GM12801 (cell line): ENCODE measurements around the gene PNKD.

Experiments
- TF ChIP-seq, protein P1 (sequence below): IDR thresholded peaks from one replicate; pipeline ENCODE4 v1.5.1; 2011; ENCODE audit warnings: control low read depth; ENCODE audit not compliant: insufficient read length; ENCODE audit errors: extremely low read depth

PNKD gene

DNA sequence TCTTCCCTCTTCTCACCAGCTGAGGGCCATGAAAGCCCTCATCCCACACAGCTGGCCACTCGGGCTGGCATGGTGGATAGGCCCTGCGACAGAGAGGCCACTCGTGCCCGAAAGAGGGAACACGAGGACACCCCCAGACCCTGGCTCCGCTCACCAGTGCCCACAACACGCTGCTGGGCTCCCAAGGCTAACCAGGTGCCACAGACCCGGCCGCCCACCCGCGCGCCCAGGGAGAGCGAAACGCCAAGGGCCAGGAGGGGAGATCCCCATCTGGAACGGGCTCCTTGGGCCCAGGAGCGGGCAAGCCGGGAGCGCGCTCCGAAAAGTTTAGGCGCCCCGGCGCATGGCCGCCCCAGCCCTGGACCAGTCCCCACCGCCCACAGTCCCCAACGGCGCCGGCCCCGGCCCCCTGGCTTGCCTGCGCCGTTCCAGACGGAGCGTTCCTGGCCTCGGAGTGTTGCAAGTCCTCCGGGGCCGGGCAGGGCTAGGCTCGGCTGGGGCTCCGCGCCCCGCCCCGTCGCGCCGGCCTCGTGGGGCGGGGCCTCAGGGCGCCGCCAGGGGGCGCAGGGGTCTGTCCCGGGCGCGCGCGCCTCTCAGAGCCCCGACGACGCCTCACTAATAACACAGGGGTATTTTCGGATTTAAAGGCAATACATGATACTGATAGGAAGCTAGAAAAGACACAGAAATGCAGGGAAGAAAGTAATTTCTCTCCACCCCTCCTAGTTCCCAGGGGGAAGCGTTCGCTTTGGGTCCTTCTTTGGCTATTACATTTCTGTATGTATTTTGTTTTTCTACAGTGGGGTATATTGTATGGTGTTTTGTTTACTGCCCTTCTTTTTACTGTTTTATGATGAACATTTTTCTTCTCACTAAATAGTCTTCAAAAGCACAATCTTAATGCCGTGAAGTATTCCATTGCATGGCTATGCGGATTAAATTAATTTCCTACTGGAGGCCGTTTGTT lies 22.0 kb downstream of the PNKD start, which contains the start of gene TMBIM1:
TMBIM1 (minus strand) TSS at position 456 of the 967 bp plus-strand sequence. CDS start 10,362 bp downstream, outside the sequence.
- TF ChIP-seq, protein P1, sequence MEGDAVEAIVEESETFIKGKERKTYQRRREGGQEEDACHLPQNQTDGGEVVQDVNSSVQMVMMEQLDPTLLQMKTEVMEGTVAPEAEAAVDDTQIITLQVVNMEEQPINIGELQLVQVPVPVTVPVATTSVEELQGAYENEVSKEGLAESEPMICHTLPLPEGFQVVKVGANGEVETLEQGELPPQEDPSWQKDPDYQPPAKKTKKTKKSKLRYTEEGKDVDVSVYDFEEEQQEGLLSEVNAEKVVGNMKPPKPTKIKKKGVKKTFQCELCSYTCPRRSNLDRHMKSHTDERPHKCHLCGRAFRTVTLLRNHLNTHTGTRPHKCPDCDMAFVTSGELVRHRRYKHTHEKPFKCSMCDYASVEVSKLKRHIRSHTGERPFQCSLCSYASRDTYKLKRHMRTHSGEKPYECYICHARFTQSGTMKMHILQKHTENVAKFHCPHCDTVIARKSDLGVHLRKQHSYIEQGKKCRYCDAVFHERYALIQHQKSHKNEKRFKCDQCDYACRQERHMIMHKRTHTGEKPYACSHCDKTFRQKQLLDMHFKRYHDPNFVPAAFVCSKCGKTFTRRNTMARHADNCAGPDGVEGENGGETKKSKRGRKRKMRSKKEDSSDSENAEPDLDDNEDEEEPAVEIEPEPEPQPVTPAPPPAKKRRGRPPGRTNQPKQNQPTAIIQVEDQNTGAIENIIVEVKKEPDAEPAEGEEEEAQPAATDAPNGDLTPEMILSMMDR, result no peak

DNA sequence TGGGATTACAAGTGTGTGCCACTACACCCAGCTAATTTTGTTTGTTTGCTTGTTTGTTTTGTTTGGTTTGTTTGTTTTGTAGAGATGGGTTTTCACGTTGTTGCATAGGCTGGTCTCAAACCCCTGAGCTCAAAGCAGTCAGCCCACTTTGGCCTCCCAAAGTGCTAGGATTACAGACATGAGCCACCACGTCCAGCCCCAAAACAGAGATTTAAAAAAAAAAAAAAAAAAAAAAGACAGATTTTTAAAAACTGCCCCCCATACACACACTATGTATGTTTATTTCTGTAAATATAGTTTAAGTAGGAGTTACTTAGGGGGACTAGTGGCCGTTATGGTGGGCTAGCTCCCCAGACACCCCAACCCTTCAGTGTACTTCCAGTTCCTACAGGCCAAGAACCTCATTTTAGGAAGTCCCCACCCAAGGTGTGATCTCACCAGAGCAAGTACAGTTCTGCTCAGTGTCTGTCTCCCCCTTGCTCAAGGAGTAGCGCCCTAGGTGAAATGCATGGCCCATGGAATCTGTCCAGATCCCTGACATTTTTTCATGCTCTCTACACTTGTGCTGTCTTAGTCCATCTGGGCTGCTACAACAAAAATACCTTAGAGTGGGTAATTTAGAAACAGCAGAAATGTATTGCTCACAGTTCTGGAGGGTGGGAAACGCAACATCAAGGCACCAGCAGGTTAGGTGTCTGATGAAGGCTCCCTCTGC lies 23.6 kb downstream of the PNKD start:
- TF ChIP-seq, protein P1, result no peak

DNA sequence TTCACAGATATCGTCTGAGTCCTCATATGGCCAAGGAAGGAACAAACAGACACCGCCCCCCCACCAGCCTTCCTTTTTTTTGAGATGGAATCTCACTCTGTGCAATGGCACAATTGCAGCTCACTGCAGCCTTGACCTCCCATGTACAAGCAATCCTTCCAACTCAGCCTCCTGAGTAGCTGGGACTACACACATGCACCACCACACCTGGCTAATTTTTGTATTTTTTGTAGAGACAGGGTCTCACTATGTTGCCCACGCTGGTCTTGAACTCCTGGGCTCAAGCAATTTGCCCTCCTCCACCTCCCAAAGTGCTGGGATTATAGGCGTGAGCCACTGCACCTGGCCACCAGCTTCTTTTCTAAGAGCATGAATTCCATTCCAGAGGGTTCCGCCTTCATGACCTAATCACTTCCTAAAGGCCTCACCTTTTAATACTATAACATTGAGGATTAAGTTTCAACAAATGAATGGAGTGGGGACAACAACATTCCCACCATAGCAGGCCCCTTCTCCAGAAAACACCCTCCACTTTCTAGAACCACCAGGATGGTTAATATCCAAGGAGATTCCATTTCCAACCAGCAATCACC lies 24.2 kb downstream of the PNKD start:
- TF ChIP-seq, protein P1, result no peak

DNA sequence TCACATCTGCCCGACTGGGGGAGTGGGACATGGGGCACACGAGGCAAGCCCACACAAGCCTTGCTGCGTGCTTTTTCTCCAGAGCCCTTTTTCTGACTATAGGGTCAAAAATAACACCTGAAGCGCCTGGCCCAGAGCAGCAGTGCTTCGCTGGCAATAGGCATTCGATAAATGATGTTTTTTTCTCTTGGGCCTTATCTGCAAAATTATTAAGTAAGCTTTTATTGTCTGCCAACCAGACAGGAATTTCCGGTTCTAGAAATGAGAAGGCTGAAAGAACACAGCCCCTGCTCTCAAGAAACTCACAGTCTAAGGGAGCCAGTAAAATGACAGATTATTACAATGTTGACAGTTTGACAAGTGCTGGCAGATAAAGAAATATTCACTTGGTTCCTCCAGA lies 24.7 kb downstream of the PNKD start:
- TF ChIP-seq, protein P1, result no peak

DNA sequence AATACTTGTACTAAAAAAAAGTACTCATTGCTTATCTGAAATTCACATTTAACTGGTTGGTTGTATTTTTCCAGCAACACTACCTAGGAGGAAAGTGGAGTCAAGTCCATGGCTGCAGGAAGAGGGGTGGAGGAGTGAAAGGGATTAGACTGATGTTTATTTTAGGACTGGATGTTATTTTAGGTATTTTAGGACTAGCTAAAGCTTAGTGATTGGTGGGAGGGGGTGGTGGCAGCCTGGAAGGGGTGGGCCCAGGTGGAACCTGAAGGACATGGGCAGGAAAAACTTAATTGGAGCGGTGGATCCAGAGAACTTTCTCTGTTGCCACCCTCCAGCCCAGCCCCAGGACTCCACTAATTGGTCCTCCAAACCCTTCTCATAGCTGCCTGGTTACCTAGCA lies 25.9 kb downstream of the PNKD start:
- TF ChIP-seq, protein P1, result no peak

DNA sequence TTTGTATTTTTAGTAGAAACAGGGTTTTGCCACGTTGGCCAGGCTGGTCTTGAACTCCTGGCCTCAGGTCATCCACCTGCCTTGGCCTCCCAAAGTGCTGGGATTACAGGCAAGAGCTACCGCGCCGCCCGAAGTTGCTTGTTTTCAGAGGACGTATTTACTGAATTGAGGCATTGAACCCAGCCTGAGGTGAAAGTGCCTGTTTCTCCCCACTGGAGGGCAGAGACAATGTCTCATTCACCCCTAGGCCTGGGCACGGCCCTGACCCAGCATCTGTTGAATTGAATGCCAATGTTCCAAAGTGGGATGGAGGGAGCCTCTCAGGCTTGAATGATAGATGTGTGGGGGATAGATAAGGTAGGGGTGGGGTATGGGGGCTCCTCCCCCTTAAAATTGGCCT lies 26.5 kb downstream of the PNKD start:
- TF ChIP-seq, protein P1, result no peak

DNA sequence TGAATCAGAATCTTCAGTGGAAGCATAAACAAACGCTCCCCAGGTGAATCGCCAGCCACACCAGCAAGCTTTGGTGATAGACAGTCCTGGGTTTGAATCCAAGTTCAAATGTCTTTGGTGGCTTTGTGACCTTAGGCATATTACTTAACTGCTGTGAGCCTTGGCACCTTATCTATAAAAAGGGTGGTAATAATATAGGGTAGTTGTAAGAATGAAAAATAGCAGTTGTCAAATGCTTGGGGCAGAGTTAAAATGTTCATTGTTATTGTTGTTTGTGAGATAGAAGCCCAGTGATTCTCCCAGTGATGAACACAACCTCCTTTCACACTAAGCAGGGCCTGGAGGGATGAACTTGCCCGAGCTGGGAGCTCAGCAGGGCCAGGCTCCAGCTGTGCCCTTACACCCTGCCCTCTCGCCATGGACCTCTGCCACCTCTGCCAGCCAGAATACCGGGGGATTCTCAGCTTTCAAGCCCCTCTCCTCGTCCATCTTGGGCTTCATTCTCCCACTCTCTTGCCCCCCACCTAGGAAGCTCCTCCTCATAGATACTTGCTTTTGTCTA lies 28.1 kb downstream of the PNKD start:
- TF ChIP-seq, protein P1, result no peak
